ENCODE data around the gene TMEM135. TPM values are rescaled to one million over a fixed set of nuclear protein-coding genes. Genes with fewer than 3 reads are reported as not detected.
"Not testable (repeated sequence)": the region's sequence is repeated elsewhere in the genome, so short reads cannot be mapped to it uniquely, and the experiment has no call there.

TMEM135 gene
- total and polyA plus RNA-seq, 2 experiments from 2014 or later, result 11.0 to 11.9 TPM

GRCh38 chr11:86991341-86991740 lies 46.4 kb upstream of the TMEM135 start:
- no peak overlapping the region for H3K9ac ChIP-seq
- H3F3A ChIP-seq (ENCODE audit: insufficient read depth), result no peaks in the 10 kb centered on the region; the same call in 1 of the 2 replicates
- H3K4me2 ChIP-seq (ENCODE audit: unreplicated experiment), result no peak overlapping the region
- no peaks in the 10 kb centered on the region for H4K20me1 ChIP-seq (ENCODE audit: insufficient read depth)
- no peak for DNase-seq
- peaks cover 15% of the 10 kb centered on the region for H3K4me1 ChIP-seq (ENCODE audit: insufficient read depth)
- no peaks in the 10 kb centered on the region for H3K27me3 ChIP-seq (replicated peaks; ENCODE audit: insufficient read depth)
- H3K4me3 ChIP-seq, result no peak overlapping the region
- H3K9me2 ChIP-seq (ENCODE audit: insufficient read depth), result no peaks in the 10 kb centered on the region
- no peaks in the 10 kb centered on the region for H3K9me3 ChIP-seq (ENCODE audit: low read depth)
- no peak overlapping the region for H3K27ac ChIP-seq
- H2AFZ ChIP-seq, result no peak overlapping the region
- in situ Hi-C loops (cut with MboI), result loop anchor here (10.0 kb wide), 1 partner anchor 293 kb away; no protein-coding TSS in a partner anchor
- H3K79me2 ChIP-seq (ENCODE audit: insufficient read depth), result no peaks in the 10 kb centered on the region
- WGBS, 2 experiments (ENCODE audit: low coverage in 1 of 2, low lambda C conversion rate in 2 of 2, missing lambda C conversion rate in 2 of 2), result 93 to 98% methylated on average over 5 of the region's 5 CpGs
- no peaks in the 10 kb centered on the region for H3K36me3 ChIP-seq (ENCODE audit: low read depth)
- TF ChIP-seq EZH2 (IDR thresholded peaks at IDR 0.05; ENCODE audit: insufficient read depth, poor library complexity, severe bottlenecking) (no peak), EZH2phosphoT487 (IDR thresholded peaks at IDR 0.05; ENCODE audit: insufficient read depth, low read depth) (no peak)

- peaks cover 15% of the 10 kb centered on the region for H3K4me1 ChIP-seq (ENCODE audit: insufficient read depth)
- not testable (repeated sequence) for H3K4me3 ChIP-seq; H3K79me2 ChIP-seq (ENCODE audit: insufficient read depth); H2AFZ ChIP-seq; H3K27ac ChIP-seq; H3F3A ChIP-seq (ENCODE audit: insufficient read depth); H3K27me3 ChIP-seq (replicated peaks; ENCODE audit: insufficient read depth); H3K36me3 ChIP-seq (ENCODE audit: low read depth); H3K9ac ChIP-seq; H3K9me2 ChIP-seq (ENCODE audit: insufficient read depth); DNase-seq; H4K20me1 ChIP-seq (ENCODE audit: insufficient read depth); H3K9me3 ChIP-seq (ENCODE audit: low read depth); H3K4me2 ChIP-seq (ENCODE audit: unreplicated experiment)
- 92 to 95% methylated on average over 4 of the region's 4 CpGs for WGBS, 2 experiments (ENCODE audit: low coverage in 1 of 2, low lambda C conversion rate in 2 of 2, missing lambda C conversion rate in 2 of 2)
- in situ Hi-C loops (cut with MboI), result loop anchor here (10.0 kb wide), 1 partner anchor 292 kb away; no protein-coding TSS in a partner anchor
Measured at GRCh38 chr11:86992340-86992739, 45.4 kb upstream of the TMEM135 start.

DNA sequence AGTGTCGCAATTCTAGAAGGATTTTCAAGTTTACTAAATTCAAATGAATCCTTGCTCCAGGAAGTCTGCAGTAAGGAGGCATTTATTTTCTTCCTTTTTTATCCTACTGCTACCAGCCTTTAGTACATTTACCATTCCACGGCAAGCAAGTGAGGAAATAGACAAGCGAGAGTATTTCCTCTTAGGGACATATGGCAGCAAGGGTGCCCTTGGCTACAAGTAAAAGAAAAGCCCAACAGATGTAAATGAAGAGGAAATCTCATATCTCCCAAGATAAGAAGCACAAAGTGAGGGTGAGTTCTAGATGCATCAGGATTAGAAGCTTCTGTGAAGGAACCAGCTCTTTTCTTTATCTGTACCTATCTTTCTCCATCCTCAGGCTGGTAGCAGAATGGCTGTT lies 44.7 kb upstream of the TMEM135 start:
- H4K20me1 ChIP-seq (ENCODE audit: insufficient read depth), result no peaks in the 10 kb centered on the region
- in situ Hi-C loops (cut with MboI), result loop anchor here (10.0 kb wide), 1 partner anchor 292 kb away; no protein-coding TSS in a partner anchor
- no peak overlapping the region for H3K9ac ChIP-seq
- no peaks in the 10 kb centered on the region for H3K79me2 ChIP-seq (ENCODE audit: insufficient read depth)
- H3K4me1 ChIP-seq (ENCODE audit: insufficient read depth), result peaks cover 15% of the 10 kb centered on the region
- no peaks in the 10 kb centered on the region for H3K36me3 ChIP-seq (ENCODE audit: low read depth)
- no peaks in the 10 kb centered on the region for H3K27me3 ChIP-seq (replicated peaks; ENCODE audit: insufficient read depth)
- no peaks in the 10 kb centered on the region for H3K9me3 ChIP-seq (ENCODE audit: low read depth)
- TF ChIP-seq EZH2phosphoT487 (IDR thresholded peaks at IDR 0.05; ENCODE audit: insufficient read depth, low read depth), result no peak
- TF ChIP-seq EZH2 (IDR thresholded peaks at IDR 0.05; ENCODE audit: insufficient read depth, poor library complexity, severe bottlenecking), result no peak
- no peaks in the 10 kb centered on the region; the same call in 1 of the 2 replicates for H3F3A ChIP-seq (ENCODE audit: insufficient read depth)
- no peak overlapping the region for H3K27ac ChIP-seq
- DNase-seq, result no peak
- WGBS, 2 experiments (ENCODE audit: low coverage in 1 of 2, low lambda C conversion rate in 2 of 2, missing lambda C conversion rate in 2 of 2), result 69 to 75% methylated on average over 3 of the region's 3 CpGs
- no peak overlapping the region for H3K4me2 ChIP-seq (ENCODE audit: unreplicated experiment)
- H3K4me3 ChIP-seq, result no peak overlapping the region
- H3K9me2 ChIP-seq (ENCODE audit: insufficient read depth), result no peaks in the 10 kb centered on the region
- H2AFZ ChIP-seq, result no peak overlapping the region

DNA sequence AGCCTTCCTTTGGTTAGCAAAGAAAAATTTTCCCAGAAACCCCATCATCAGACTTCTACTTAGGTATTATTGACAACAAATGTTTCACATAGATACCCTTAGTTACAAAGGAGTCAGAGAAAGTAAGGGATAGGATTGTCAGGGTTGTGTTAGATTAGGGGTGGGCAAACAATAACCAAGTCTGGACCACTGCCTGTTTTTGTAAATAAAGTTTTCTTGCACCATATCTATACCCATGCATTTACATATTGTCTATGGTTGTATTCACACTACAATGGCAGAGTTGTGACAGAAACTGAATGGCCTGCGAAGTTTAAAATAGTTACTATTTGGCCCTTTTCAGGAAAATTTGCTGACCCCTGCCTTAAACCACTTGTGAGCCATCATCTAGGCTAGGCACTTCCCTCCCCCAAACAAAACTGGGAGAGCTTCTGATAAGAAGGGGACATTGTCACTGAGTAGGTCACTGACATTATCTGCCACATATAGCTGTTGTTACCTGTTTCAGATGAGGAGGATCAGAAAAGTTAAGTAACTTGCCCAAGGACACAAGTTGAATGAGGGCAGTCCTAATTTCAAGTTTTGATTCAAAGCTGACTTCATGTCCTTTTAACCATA lies 40.7 kb upstream of the TMEM135 start:
- no peak for TF ChIP-seq EZH2phosphoT487 (IDR thresholded peaks at IDR 0.05; ENCODE audit: insufficient read depth, low read depth)
- TF ChIP-seq EZH2 (IDR thresholded peaks at IDR 0.05; ENCODE audit: insufficient read depth, poor library complexity, severe bottlenecking), result no peak
- H3K27ac ChIP-seq, result no peak overlapping the region
- H4K20me1 ChIP-seq (ENCODE audit: insufficient read depth), result no peaks in the 10 kb centered on the region
- no peaks in the 10 kb centered on the region for H3K9me2 ChIP-seq (ENCODE audit: insufficient read depth)
- no peak overlapping the region for H2AFZ ChIP-seq
- 100% methylated on average over 1 of the region's 1 CpG for WGBS, 2 experiments (ENCODE audit: low coverage in 1 of 2, low lambda C conversion rate in 2 of 2, missing lambda C conversion rate in 2 of 2)
- no peaks in the 10 kb centered on the region for H3K36me3 ChIP-seq (ENCODE audit: low read depth)
- no peak overlapping the region for H3K9ac ChIP-seq
- H3K27me3 ChIP-seq (replicated peaks; ENCODE audit: insufficient read depth), result no peaks in the 10 kb centered on the region
- no peaks in the 10 kb centered on the region for H3K9me3 ChIP-seq (ENCODE audit: low read depth)
- H3K79me2 ChIP-seq (ENCODE audit: insufficient read depth), result no peaks in the 10 kb centered on the region
- no peak overlapping the region for H3K4me3 ChIP-seq
- no peak overlapping the region for H3K4me2 ChIP-seq (ENCODE audit: unreplicated experiment)
- no peaks in the 10 kb centered on the region for H3K4me1 ChIP-seq (ENCODE audit: insufficient read depth)
- in situ Hi-C loops (cut with MboI), result loop anchor here (10.0 kb wide), 1 partner anchor 288 kb away; no protein-coding TSS in a partner anchor
- DNase-seq, result no peak
- H3F3A ChIP-seq (ENCODE audit: insufficient read depth), result no peaks in the 10 kb centered on the region
